ENCODE measurements around the gene SCO2. TPM values are rescaled to one million over a fixed set of nuclear protein-coding genes. Genes with fewer than 3 reads are reported as not detected.

Gene SCO2
- total RNA-seq, 2 experiments from 2014 or later = 4.1 to 4.9 TPM

GRCh38 chr22:50547263-50547985 lies 22.0 kb upstream of the SCO2 start:
- H3K4me1 ChIP-seq (ENCODE audit: insufficient read depth, low read length, poor library complexity, severe bottlenecking) = peaks cover 35% of the 10 kb centered on the region
- POLR2A ChIA-PET = interaction anchor here (0.5 to 1.8 kb wide), 2 partner anchors 8 to 14 kb away, joined by 3 to 9 read pairs; no protein-coding TSS in a partner anchor
- H3K79me2 ChIP-seq (ENCODE audit: insufficient read depth, low read depth, low read length) = no peaks in the 10 kb centered on the region
- no peak overlapping the region for H3K4me3 ChIP-seq (ENCODE audit: low read depth, low read length, poor library complexity, severe bottlenecking)
- CTCF ChIA-PET (ENCODE audit: unreplicated experiment) = interaction anchor here (0.9 kb wide), 1 partner anchor 16 kb away, joined by 5 read pairs; the partner anchor contains the start of gene SYCE3
- no peak overlapping the region for H3K4me2 ChIP-seq (ENCODE audit: low read length)
- no peak overlapping the region for H3K27ac ChIP-seq (ENCODE audit: low read depth, low read length, poor library complexity, severe bottlenecking)
- H3K36me3 ChIP-seq (ENCODE audit: insufficient read depth, low read length) = no peaks in the 10 kb centered on the region
- no TSS peak for BruUV-seq (replicated peaks)
- no peak for DNase-seq (ENCODE audit: low spot score)
- no peaks in the 10 kb centered on the region for H3K9me2 ChIP-seq (ENCODE audit: insufficient read depth, low read length)
- H4K20me1 ChIP-seq (ENCODE audit: insufficient read depth, low read length) = no peaks in the 10 kb centered on the region
- no peak overlapping the region for H2AFZ ChIP-seq (ENCODE audit: low read length)
- H3K9me3 ChIP-seq (ENCODE audit: low read length) = no peaks in the 10 kb centered on the region
- intact Hi-C loops (cut with micrococcal nuclease; ENCODE audit: unreplicated experiment) = no loop called here
- TF ChIP-seq CTCF (conservative IDR thresholded peaks at IDR 0.05; ENCODE audit: low read length) = no peak
- no peak for TF ChIP-seq EZH2phosphoT487 (IDR thresholded peaks at IDR 0.05; ENCODE audit: borderline replicate concordance, low read depth, low read length)

GRCh38 chr22:50546326-50547262 lies 21.2 kb upstream of the SCO2 start:
- no peak overlapping the region for H3K4me2 ChIP-seq (ENCODE audit: low read length)
- H3K4me3 ChIP-seq (ENCODE audit: low read depth, low read length, poor library complexity, severe bottlenecking) = no peak overlapping the region
- no peaks in the 10 kb centered on the region for H4K20me1 ChIP-seq (ENCODE audit: insufficient read depth, low read length)
- H3K9me3 ChIP-seq (ENCODE audit: low read length) = no peaks in the 10 kb centered on the region
- ChIA-PET POLR2A (interaction anchor here (1.8 kb wide), 1 partner anchor 7 kb away, joined by 9 read pairs; no protein-coding TSS in a partner anchor), CTCF (ENCODE audit: unreplicated experiment) (interaction anchor here (0.9 kb wide), 1 partner anchor 16 kb away, joined by 5 read pairs; the partner anchor contains the start of gene SYCE3)
- BruUV-seq (replicated peaks) = no TSS peak
- no peak for DNase-seq (ENCODE audit: low spot score)
- peaks cover 36% of the 10 kb centered on the region for H3K4me1 ChIP-seq (ENCODE audit: insufficient read depth, low read length, poor library complexity, severe bottlenecking)
- intact Hi-C loops (cut with micrococcal nuclease; ENCODE audit: unreplicated experiment) = no loop called here
- no peaks in the 10 kb centered on the region for H3K9me2 ChIP-seq (ENCODE audit: insufficient read depth, low read length)
- no peak overlapping the region for H3K27ac ChIP-seq (ENCODE audit: low read depth, low read length, poor library complexity, severe bottlenecking)
- H3K36me3 ChIP-seq (ENCODE audit: insufficient read depth, low read length) = no peaks in the 10 kb centered on the region
- TF ChIP-seq CTCF (conservative IDR thresholded peaks at IDR 0.05; ENCODE audit: low read length) = no peak
- no peak for TF ChIP-seq EZH2phosphoT487 (IDR thresholded peaks at IDR 0.05; ENCODE audit: borderline replicate concordance, low read depth, low read length)
- H3K79me2 ChIP-seq (ENCODE audit: insufficient read depth, low read depth, low read length) = no peaks in the 10 kb centered on the region
- H2AFZ ChIP-seq (ENCODE audit: low read length) = no peak overlapping the region

Data from OCI-LY7 (cell line).